Activated CD4-positive, alpha-beta T cell treated with anti-CD3 and anti-CD28 coated beads, Interleukin-2, Interleukin-4, amounts not matched to agents 100 ng/mL and 50 ng/mL, durations not matched to agents 16 hours and 8 hours (primary cell): ENCODE measurements around the gene LILRA6.
"Not testable (repeated sequence)": the region's sequence is repeated elsewhere in the genome, so short reads cannot be mapped to it uniquely, and the experiment has no call there.

ENCODE experiments used
- DNase-seq: peaks from one replicate; pipeline ENCODE4 v3.0.0-alpha.2; 2020; ENCODE audit warnings: low spot score

LILRA6 gene

GRCh38 chr19:54231077-54231931 is 11.3 kb downstream of the LILRA6 start:
- DNase-seq, result peak; percentile 79

GRCh38 chr19:54230031-54230430 is 12.6 kb downstream of the LILRA6 start:
- DNase-seq, result no peak

GRCh38 chr19:54229146-54229545 is 13.4 kb downstream of the LILRA6 start:
- DNase-seq, result no peak

GRCh38 chr19:54224619-54225018 is 18.0 kb downstream of the LILRA6 start:
- DNase-seq, result not testable (repeated sequence)

GRCh38 chr19:54223937-54224281 is 18.7 kb downstream of the LILRA6 start:
- not testable (repeated sequence) for DNase-seq

- not testable (repeated sequence) for DNase-seq
Observed at GRCh38 chr19:54223277-54223936, 19.2 kb downstream of the LILRA6 start.

- not testable (repeated sequence) for DNase-seq
Observed at GRCh38 chr19:54222474-54223276, 19.9 kb downstream of the LILRA6 start, which contains the start of gene LILRB3. TSS of gene LILRB3 (minus strand) at chr19:54223007. CDS start at chr19:54222976, 31 bp downstream.

- not testable (repeated sequence) for DNase-seq
Observed at GRCh38 chr19:54221947-54222346, 20.6 kb downstream of the LILRA6 start.

- DNase-seq, result not testable (repeated sequence)
Observed at GRCh38 chr19:54219702-54220101, 22.9 kb downstream of the LILRA6 start.

GRCh38 chr19:54218960-54219661 is 23.5 kb downstream of the LILRA6 start:
- DNase-seq, result no peak

GRCh38 chr19:54218259-54218658 is 24.3 kb downstream of the LILRA6 start:
- DNase-seq, result no peak

GRCh38 chr19:54217517-54218247 is 24.9 kb downstream of the LILRA6 start:
- not testable (repeated sequence) for DNase-seq

GRCh38 chr19:54216869-54217268 is 25.7 kb downstream of the LILRA6 start:
- no peak for DNase-seq

- not testable (repeated sequence) for DNase-seq
Observed at GRCh38 chr19:54214734-54215133, 27.9 kb downstream of the LILRA6 start.

GRCh38 chr19:54214217-54214616 is 28.4 kb downstream of the LILRA6 start:
- DNase-seq, result not testable (repeated sequence)

GRCh38 chr19:54211235-54211634 is 31.4 kb downstream of the LILRA6 start:
- DNase-seq, result no peak

GRCh38 chr19:54209811-54210494 is 32.6 kb downstream of the LILRA6 start:
- no peak for DNase-seq

GRCh38 chr19:54209058-54209810 is 33.4 kb downstream of the LILRA6 start:
- no peak for DNase-seq

- no peak for DNase-seq
Observed at GRCh38 chr19:54208784-54209057, 33.9 kb downstream of the LILRA6 start.
